ENCODE measurements around the gene YIPF5. TPM values are rescaled to one million over a fixed set of nuclear protein-coding genes. Genes with fewer than 3 reads are reported as not detected.

YIPF5 gene
- total RNA-seq, 2 donors from 2014 or later, result 46.8 to 54.0 TPM

DNA sequence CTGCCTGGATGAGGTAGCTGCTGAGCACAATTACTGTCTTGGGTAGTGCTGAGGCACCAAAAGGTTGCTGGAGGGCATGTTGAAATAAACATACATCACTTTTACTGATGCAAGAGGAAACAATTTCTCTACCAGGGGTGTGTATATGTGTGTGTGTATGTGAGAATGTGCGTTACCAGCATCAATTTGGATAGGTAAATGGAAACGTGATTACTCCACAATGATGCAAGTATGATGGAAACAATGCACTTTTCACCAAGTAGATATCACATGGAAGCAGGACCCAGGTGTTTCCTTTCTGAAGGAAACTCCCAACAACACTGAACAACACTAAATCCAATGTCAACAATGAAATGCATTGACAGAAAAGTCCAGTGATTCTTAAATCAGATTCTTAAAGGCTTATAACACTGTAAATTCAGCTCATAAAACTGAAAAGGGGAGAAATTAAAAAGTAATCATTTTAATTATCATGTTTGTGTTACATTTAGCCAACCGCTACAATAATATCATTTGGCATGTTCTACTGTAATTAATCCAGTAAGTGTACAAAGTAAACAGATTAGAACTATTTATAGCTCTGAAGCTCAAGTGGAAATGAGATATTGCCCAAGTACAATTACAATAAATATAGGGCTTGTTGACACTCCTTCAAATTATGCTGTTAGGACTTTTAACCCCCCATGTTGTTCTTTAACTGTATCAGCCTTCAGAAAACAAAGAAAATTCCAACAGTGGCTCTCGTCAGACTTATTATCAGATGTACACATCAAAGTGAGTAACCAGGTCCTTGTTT is 25.3 kb downstream of the YIPF5 start:
- 90 to 95% methylated on average over 2 to 4 of the region's 4 CpGs for WGBS, 2 experiments (ENCODE audit: insufficient coverage in 1 of 2, insufficient read length in 1 of 2)
- TF ChIP-seq, protein P1, sequence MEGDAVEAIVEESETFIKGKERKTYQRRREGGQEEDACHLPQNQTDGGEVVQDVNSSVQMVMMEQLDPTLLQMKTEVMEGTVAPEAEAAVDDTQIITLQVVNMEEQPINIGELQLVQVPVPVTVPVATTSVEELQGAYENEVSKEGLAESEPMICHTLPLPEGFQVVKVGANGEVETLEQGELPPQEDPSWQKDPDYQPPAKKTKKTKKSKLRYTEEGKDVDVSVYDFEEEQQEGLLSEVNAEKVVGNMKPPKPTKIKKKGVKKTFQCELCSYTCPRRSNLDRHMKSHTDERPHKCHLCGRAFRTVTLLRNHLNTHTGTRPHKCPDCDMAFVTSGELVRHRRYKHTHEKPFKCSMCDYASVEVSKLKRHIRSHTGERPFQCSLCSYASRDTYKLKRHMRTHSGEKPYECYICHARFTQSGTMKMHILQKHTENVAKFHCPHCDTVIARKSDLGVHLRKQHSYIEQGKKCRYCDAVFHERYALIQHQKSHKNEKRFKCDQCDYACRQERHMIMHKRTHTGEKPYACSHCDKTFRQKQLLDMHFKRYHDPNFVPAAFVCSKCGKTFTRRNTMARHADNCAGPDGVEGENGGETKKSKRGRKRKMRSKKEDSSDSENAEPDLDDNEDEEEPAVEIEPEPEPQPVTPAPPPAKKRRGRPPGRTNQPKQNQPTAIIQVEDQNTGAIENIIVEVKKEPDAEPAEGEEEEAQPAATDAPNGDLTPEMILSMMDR (conservative IDR thresholded peaks at IDR 0.05), result no peak
- no peaks in the 10 kb centered on the region for H3K27me3 ChIP-seq (ENCODE audit: control insufficient read depth, insufficient read depth, low read length, poor library complexity, severe bottlenecking)
- Mint-ChIP-seq H3K4me3 (no peak overlapping the region), H3K9me3 (no peaks in the 10 kb centered on the region), H3K27me3 (ENCODE audit: insufficient read depth) (no peaks in the 10 kb centered on the region), H3K36me3 (ENCODE audit: low read depth) (no peaks in the 10 kb centered on the region), H3K4me1 (peaks cover 12% of the 10 kb centered on the region), H3K27ac (no peak overlapping the region)
- H3K4me3 ChIP-seq (ENCODE audit: low read length), result no peak overlapping the region
- no peaks in the 10 kb centered on the region for H3K9me3 ChIP-seq (ENCODE audit: control insufficient read depth, low read length)
- H3K4me1 ChIP-seq (ENCODE audit: control insufficient read depth, insufficient read depth, low read length), result peaks cover 6% of the 10 kb centered on the region
- H3K9ac ChIP-seq (ENCODE audit: extremely low read depth, low read length, poor library complexity, severe bottlenecking), result no peak overlapping the region
- H3K27ac ChIP-seq (ENCODE audit: low read depth, low read length), result no peak overlapping the region
- no peaks in the 10 kb centered on the region for H3K36me3 ChIP-seq (ENCODE audit: control insufficient read depth, insufficient read depth, low read length)
- DNase-seq, result no peak

DNA sequence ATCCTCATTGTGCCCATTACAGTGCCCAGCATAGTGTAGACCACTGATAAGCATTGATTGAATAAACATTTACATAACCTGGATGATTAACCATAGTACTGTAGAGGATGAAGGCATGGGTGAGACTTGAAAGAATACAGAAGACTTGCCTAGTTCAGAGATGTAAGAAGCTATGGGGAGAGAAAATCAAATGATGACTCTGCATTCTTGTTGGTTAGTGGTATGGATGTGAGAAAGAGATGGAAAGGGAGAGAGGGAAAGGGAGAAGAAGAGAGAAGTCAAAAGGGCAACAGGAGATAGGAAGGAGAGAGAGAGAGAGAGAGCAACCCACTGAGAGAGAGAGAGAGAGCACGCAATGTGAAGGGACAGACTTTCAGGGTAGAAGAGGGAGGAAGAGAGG is 26.8 kb downstream of the YIPF5 start:
- Mint-ChIP-seq H3K4me1 (peaks cover 12% of the 10 kb centered on the region), H3K4me3 (no peak overlapping the region), H3K36me3 (ENCODE audit: low read depth) (no peaks in the 10 kb centered on the region), H3K27me3 (ENCODE audit: insufficient read depth) (no peaks in the 10 kb centered on the region), H3K9me3 (no peaks in the 10 kb centered on the region), H3K27ac (no peak overlapping the region)
- Histone ChIP-seq H3K27ac (ENCODE audit: low read depth, low read length) (no peak overlapping the region), H3K9ac (ENCODE audit: extremely low read depth, low read length, poor library complexity, severe bottlenecking) (no peak overlapping the region), H3K4me1 (ENCODE audit: control insufficient read depth, insufficient read depth, low read length) (peaks cover 6% of the 10 kb centered on the region), H3K27me3 (ENCODE audit: control insufficient read depth, insufficient read depth, low read length, poor library complexity, severe bottlenecking) (no peaks in the 10 kb centered on the region), H3K36me3 (ENCODE audit: control insufficient read depth, insufficient read depth, low read length) (no peaks in the 10 kb centered on the region), H3K4me3 (ENCODE audit: low read length) (no peak overlapping the region), H3K9me3 (ENCODE audit: control insufficient read depth, low read length) (no peaks in the 10 kb centered on the region)
- DNase-seq, result no peak
- TF ChIP-seq, protein P1 (conservative IDR thresholded peaks at IDR 0.05), result no peak
- 89 to 91% methylated on average over 1 of the region's 1 CpG for WGBS, 2 experiments (ENCODE audit: insufficient coverage in 1 of 2, insufficient read length in 1 of 2)

DNA sequence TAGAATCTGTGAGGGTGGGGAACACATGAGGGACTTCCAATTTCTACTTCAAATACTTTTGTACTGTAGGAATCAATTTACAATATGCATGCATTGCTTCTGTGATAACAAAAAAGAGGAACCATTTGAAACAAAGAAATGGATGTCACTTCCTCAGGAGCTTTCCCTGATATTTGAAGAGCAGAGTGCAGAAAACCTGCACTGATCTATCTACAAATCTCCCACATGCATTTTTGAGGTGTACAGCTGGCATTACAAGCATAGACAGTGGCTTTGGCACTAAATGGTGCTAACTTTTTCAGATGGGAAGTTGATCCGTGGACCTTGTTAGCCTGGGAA is 27.7 kb downstream of the YIPF5 start:
- TF ChIP-seq, protein P1 (conservative IDR thresholded peaks at IDR 0.05), result no peak
- no peak overlapping the region for H3K27ac ChIP-seq (ENCODE audit: low read depth, low read length)
- H3K27ac Mint-ChIP-seq, result no peak overlapping the region

More for the DNA sequence above, 27.7 kb downstream of the YIPF5 start:
- Mint-ChIP-seq H3K9me3 (no peaks in the 10 kb centered on the region), H3K4me3 (no peak overlapping the region), H3K27me3 (ENCODE audit: insufficient read depth) (no peaks in the 10 kb centered on the region), H3K4me1 (peaks cover 12% of the 10 kb centered on the region), H3K36me3 (ENCODE audit: low read depth) (no peaks in the 10 kb centered on the region)
- Histone ChIP-seq H3K9ac (ENCODE audit: extremely low read depth, low read length, poor library complexity, severe bottlenecking) (no peak overlapping the region), H3K4me3 (ENCODE audit: low read length) (no peak overlapping the region), H3K4me1 (ENCODE audit: control insufficient read depth, insufficient read depth, low read length) (peaks cover 6% of the 10 kb centered on the region), H3K27me3 (ENCODE audit: control insufficient read depth, insufficient read depth, low read length, poor library complexity, severe bottlenecking) (no peaks in the 10 kb centered on the region), H3K36me3 (ENCODE audit: control insufficient read depth, insufficient read depth, low read length) (no peaks in the 10 kb centered on the region), H3K9me3 (ENCODE audit: control insufficient read depth, low read length) (no peaks in the 10 kb centered on the region)
- no peak for DNase-seq
- 84 to 100% methylated on average over 1 of the region's 1 CpG for WGBS, 2 experiments (ENCODE audit: insufficient coverage in 1 of 2, insufficient read length in 1 of 2)

Data from endodermal cell (in vitro differentiated cells).